A673 (cell line): Measurements from ENCODE around the gene TRAF3IP1.

Experiments
- CTCF ChIP-seq: fragments of 300-800, 200-600 bp; sonication (generic); conservative IDR thresholded peaks from 2 replicates; pipeline ENCODE4 v1.5.1; 2017; ENCODE audit warnings: low read depth, mild to moderate bottlenecking, antibody characterized with exemption, low read length, moderate library complexity, mixed read lengths
- EZH2 ChIP-seq: fragments of 200-600 bp; sonication (generic); IDR thresholded peaks from 2 replicates; pipeline ENCODE4 v1.6.1; 2017; ENCODE audit warnings: borderline replicate concordance, low read depth, mild to moderate bottlenecking, mixed read lengths, antibody characterized with exemption, low read length; ENCODE audit not compliant: poor library complexity, severe bottlenecking

GRCh38 chr2:238430781-238431180, 110.5 kb downstream of the TRAF3IP1 start:
- TF ChIP-seq CTCF (no peak), EZH2 (no peak)
